Femur (tissue), 1 donor: ENCODE data around the gene FBXL15.
A peak's percentile ranks its signal among the peaks of the same experiment; 100 is the strongest.

Experiments
- DNase-seq: peaks from one replicate; pipeline ENCODE4 v3.0.0-alpha.2; 2017

The FBXL15 gene

GRCh38 chr10:102420714-102421506, at the start of gene FBXL15:
TSS of gene FBXL15 (plus strand) at chr10:102420836. CDS start at chr10:102421130, 294 bp downstream.
- DNase-seq = peak; percentile 98

- DNase-seq = no peak
Measured at GRCh38 chr10:102371295-102371694, 49.3 kb upstream of the FBXL15 start.

GRCh38 chr10:102375250-102375649, 45.4 kb upstream of the FBXL15 start:
- no peak for DNase-seq

- no peak for DNase-seq
Measured at GRCh38 chr10:102375867-102376266, 44.8 kb upstream of the FBXL15 start.

GRCh38 chr10:102376901-102377300, 43.7 kb upstream of the FBXL15 start:
- DNase-seq = no peak

GRCh38 chr10:102379383-102379782, 41.3 kb upstream of the FBXL15 start:
- DNase-seq = no peak

- DNase-seq = no peak
Measured at GRCh38 chr10:102381983-102382382, 38.7 kb upstream of the FBXL15 start.

- no peak for DNase-seq
Measured at GRCh38 chr10:102382871-102383270, 37.8 kb upstream of the FBXL15 start.

- DNase-seq = no peak
Measured at GRCh38 chr10:102384053-102384452, 36.6 kb upstream of the FBXL15 start.

GRCh38 chr10:102384606-102385429, 35.8 kb upstream of the FBXL15 start:
- no peak for DNase-seq

GRCh38 chr10:102389894-102390293, 30.7 kb upstream of the FBXL15 start:
- no peak for DNase-seq

- DNase-seq = no peak
Measured at GRCh38 chr10:102392306-102392705, 28.3 kb upstream of the FBXL15 start.

- DNase-seq = no peak
Measured at GRCh38 chr10:102393411-102394078, 27.1 kb upstream of the FBXL15 start.

GRCh38 chr10:102394079-102394800, 26.4 kb upstream of the FBXL15 start:
- DNase-seq = peak; percentile 95

GRCh38 chr10:102394801-102395399, 25.7 kb upstream of the FBXL15 start:
- peak; percentile 59 for DNase-seq

- DNase-seq = peak; percentile 95
Measured at GRCh38 chr10:102395400-102396316, 25.0 kb upstream of the FBXL15 start, which contains the start of gene NFKB2. TSS of gene NFKB2 (plus strand) at chr10:102395705. CDS start at chr10:102395960, 255 bp downstream.

- DNase-seq = no peak
Measured at GRCh38 chr10:102396317-102396650, 24.4 kb upstream of the FBXL15 start.

GRCh38 chr10:102396730-102397151, 23.9 kb upstream of the FBXL15 start:
- DNase-seq = no peak

- DNase-seq = no peak
Measured at GRCh38 chr10:102397222-102398171, 23.1 kb upstream of the FBXL15 start.
